ENCODE measurements around the gene CBX8.

The CBX8 gene

GRCh38 chr17:79835470-79835899 lies 38.6 kb upstream of the CBX8 start:
- DNase-seq (ENCODE audit: low spot score), result no peak

GRCh38 chr17:79834565-79835469 lies 37.9 kb upstream of the CBX8 start:
- peak; percentile 35 for DNase-seq (ENCODE audit: low spot score)

- no peak for DNase-seq (ENCODE audit: low spot score)
These were observed 37.1 kb upstream of the CBX8 start for GRCh38 chr17:79833744-79834564.

GRCh38 chr17:79833110-79833450 lies 36.2 kb upstream of the CBX8 start:
- DNase-seq (ENCODE audit: low spot score), result no peak

GRCh38 chr17:79832218-79833109 lies 35.6 kb upstream of the CBX8 start:
- no peak for DNase-seq (ENCODE audit: low spot score)

GRCh38 chr17:79831265-79832217 lies 34.7 kb upstream of the CBX8 start:
- DNase-seq (ENCODE audit: low spot score), result no peak

GRCh38 chr17:79830763-79831264 lies 33.9 kb upstream of the CBX8 start:
- no peak for DNase-seq (ENCODE audit: low spot score)

- no peak for DNase-seq (ENCODE audit: low spot score)
These were observed 33.4 kb upstream of the CBX8 start for GRCh38 chr17:79830303-79830702.

GRCh38 chr17:79829457-79829856 lies 32.6 kb upstream of the CBX8 start:
- no peak for DNase-seq (ENCODE audit: low spot score)

- no peak for DNase-seq (ENCODE audit: low spot score)
These were observed 32.1 kb upstream of the CBX8 start for GRCh38 chr17:79829004-79829403.

- no peak for DNase-seq (ENCODE audit: low spot score)
These were observed 30.1 kb upstream of the CBX8 start for GRCh38 chr17:79826841-79827578.

- no peak for DNase-seq (ENCODE audit: low spot score)
These were observed 29.4 kb upstream of the CBX8 start for GRCh38 chr17:79826204-79826680.

- no peak for DNase-seq (ENCODE audit: low spot score)
These were observed 28.7 kb upstream of the CBX8 start for GRCh38 chr17:79825580-79825921.

- DNase-seq (ENCODE audit: low spot score), result no peak
These were observed 28.2 kb upstream of the CBX8 start for GRCh38 chr17:79824893-79825579.

- no peak for DNase-seq (ENCODE audit: low spot score)
These were observed 27.4 kb upstream of the CBX8 start for GRCh38 chr17:79824234-79824633.

- DNase-seq (ENCODE audit: low spot score), result no peak
These were observed 25.8 kb upstream of the CBX8 start for GRCh38 chr17:79822583-79823124.

- no peak for DNase-seq (ENCODE audit: low spot score)
These were observed 24.6 kb upstream of the CBX8 start for GRCh38 chr17:79821331-79822095.

GRCh38 chr17:79820959-79821330 lies 24.1 kb upstream of the CBX8 start:
- no peak for DNase-seq (ENCODE audit: low spot score)
